ENCODE results near the gene WNT6.
"Not testable (repeated sequence)": the region's sequence is repeated elsewhere in the genome, so short reads cannot be mapped to it uniquely, and the experiment has no call there.

The WNT6 gene

GRCh38 chr2:218846963-218847362, 12.6 kb upstream of the WNT6 start:
- H3K4me1 ChIP-seq (ENCODE audit: control insufficient read depth, insufficient read depth, low read length); H3K36me3 ChIP-seq (ENCODE audit: control insufficient read depth, insufficient read depth, low read length); H3K9me3 ChIP-seq (ENCODE audit: control insufficient read depth, low read length); H3K4me3 ChIP-seq (ENCODE audit: insufficient read depth, low read depth, low read length); H3K27ac ChIP-seq (ENCODE audit: insufficient read depth, low read depth, low read length, poor library complexity, severe bottlenecking): not testable (repeated sequence)
- peaks cover 11% of the 10 kb centered on the region for H3K27me3 ChIP-seq (ENCODE audit: control insufficient read depth, insufficient read depth, low read length, poor library complexity, severe bottlenecking)
- 93% methylated on average over 17 of the region's 18 CpGs for WGBS, 2 experiments

GRCh38 chr2:218849721-218850120, 9.9 kb upstream of the WNT6 start:
- Histone ChIP-seq H3K4me3 (ENCODE audit: insufficient read depth, low read depth, low read length) (no peak overlapping the region), H3K4me1 (ENCODE audit: control insufficient read depth, insufficient read depth, low read length) (peaks cover 6% of the 10 kb centered on the region), H3K36me3 (ENCODE audit: control insufficient read depth, insufficient read depth, low read length) (no peaks in the 10 kb centered on the region), H3K27me3 (ENCODE audit: control insufficient read depth, insufficient read depth, low read length, poor library complexity, severe bottlenecking) (peaks cover 29% of the 10 kb centered on the region), H3K27ac (ENCODE audit: insufficient read depth, low read depth, low read length, poor library complexity, severe bottlenecking) (no peak overlapping the region), H3K9me3 (ENCODE audit: control insufficient read depth, low read length) (no peaks in the 10 kb centered on the region)
- 70 to 79% methylated on average over 7 of the region's 7 CpGs for WGBS, 2 experiments

GRCh38 chr2:218850796-218851195, 8.8 kb upstream of the WNT6 start:
- no peaks in the 10 kb centered on the region for H3K9me3 ChIP-seq (ENCODE audit: control insufficient read depth, low read length)
- H3K27ac ChIP-seq (ENCODE audit: insufficient read depth, low read depth, low read length, poor library complexity, severe bottlenecking) = no peak overlapping the region
- no peak overlapping the region for H3K4me3 ChIP-seq (ENCODE audit: insufficient read depth, low read depth, low read length)
- WGBS, 2 experiments = 87 to 90% methylated on average over 2 of the region's 2 CpGs
- no peaks in the 10 kb centered on the region for H3K36me3 ChIP-seq (ENCODE audit: control insufficient read depth, insufficient read depth, low read length)
- H3K27me3 ChIP-seq (ENCODE audit: control insufficient read depth, insufficient read depth, low read length, poor library complexity, severe bottlenecking) = peaks cover 40% of the 10 kb centered on the region
- H3K4me1 ChIP-seq (ENCODE audit: control insufficient read depth, insufficient read depth, low read length) = peaks cover 13% of the 10 kb centered on the region

- no peaks in the 10 kb centered on the region for H3K9me3 ChIP-seq (ENCODE audit: control insufficient read depth, low read length)
- H3K4me1 ChIP-seq (ENCODE audit: control insufficient read depth, insufficient read depth, low read length) = peaks cover 13% of the 10 kb centered on the region
- H3K27me3 ChIP-seq (ENCODE audit: control insufficient read depth, insufficient read depth, low read length, poor library complexity, severe bottlenecking) = peaks cover 45% of the 10 kb centered on the region
- H3K27ac ChIP-seq (ENCODE audit: insufficient read depth, low read depth, low read length, poor library complexity, severe bottlenecking) = no peak overlapping the region
- no peak overlapping the region for H3K4me3 ChIP-seq (ENCODE audit: insufficient read depth, low read depth, low read length)
- no peaks in the 10 kb centered on the region for H3K36me3 ChIP-seq (ENCODE audit: control insufficient read depth, insufficient read depth, low read length)
- WGBS, 2 experiments = 72 to 75% methylated on average over 3 of the region's 3 CpGs
These were observed 8.3 kb upstream of the WNT6 start for GRCh38 chr2:218851286-218851685.

GRCh38 chr2:218852911-218853667, 6.5 kb upstream of the WNT6 start:
- Histone ChIP-seq H3K4me1 (ENCODE audit: control insufficient read depth, insufficient read depth, low read length) (peaks cover 21% of the 10 kb centered on the region), H3K27ac (ENCODE audit: insufficient read depth, low read depth, low read length, poor library complexity, severe bottlenecking) (no peak overlapping the region), H3K27me3 (ENCODE audit: control insufficient read depth, insufficient read depth, low read length, poor library complexity, severe bottlenecking) (peaks cover 63% of the 10 kb centered on the region), H3K9me3 (ENCODE audit: control insufficient read depth, low read length) (no peaks in the 10 kb centered on the region), H3K36me3 (ENCODE audit: control insufficient read depth, insufficient read depth, low read length) (no peaks in the 10 kb centered on the region), H3K4me3 (ENCODE audit: insufficient read depth, low read depth, low read length) (no peak overlapping the region)
- WGBS, 2 experiments = 46 to 49% methylated on average over 16 of the region's 16 CpGs

GRCh38 chr2:218853766-218854165, 5.8 kb upstream of the WNT6 start:
- 63 to 68% methylated on average over 5 of the region's 5 CpGs for WGBS, 2 experiments
- Histone ChIP-seq H3K27ac (ENCODE audit: insufficient read depth, low read depth, low read length, poor library complexity, severe bottlenecking) (no peak overlapping the region), H3K36me3 (ENCODE audit: control insufficient read depth, insufficient read depth, low read length) (no peaks in the 10 kb centered on the region), H3K27me3 (ENCODE audit: control insufficient read depth, insufficient read depth, low read length, poor library complexity, severe bottlenecking) (peaks cover 66% of the 10 kb centered on the region), H3K9me3 (ENCODE audit: control insufficient read depth, low read length) (no peaks in the 10 kb centered on the region), H3K4me1 (ENCODE audit: control insufficient read depth, insufficient read depth, low read length) (peaks cover 26% of the 10 kb centered on the region), H3K4me3 (ENCODE audit: insufficient read depth, low read depth, low read length) (no peak overlapping the region)

- 55 to 65% methylated on average over 4 of the region's 5 CpGs for WGBS, 2 experiments
- no peaks in the 10 kb centered on the region for H3K36me3 ChIP-seq (ENCODE audit: control insufficient read depth, insufficient read depth, low read length)
- no peaks in the 10 kb centered on the region for H3K9me3 ChIP-seq (ENCODE audit: control insufficient read depth, low read length)
- no peak overlapping the region for H3K27ac ChIP-seq (ENCODE audit: insufficient read depth, low read depth, low read length, poor library complexity, severe bottlenecking)
- no peak overlapping the region for H3K4me3 ChIP-seq (ENCODE audit: insufficient read depth, low read depth, low read length)
- peaks cover 29% of the 10 kb centered on the region for H3K4me1 ChIP-seq (ENCODE audit: control insufficient read depth, insufficient read depth, low read length)
- peaks cover 77% of the 10 kb centered on the region for H3K27me3 ChIP-seq (ENCODE audit: control insufficient read depth, insufficient read depth, low read length, poor library complexity, severe bottlenecking)
These were observed 4.7 kb upstream of the WNT6 start for GRCh38 chr2:218854860-218855259.

GRCh38 chr2:218855305-218856166, 4.1 kb upstream of the WNT6 start:
- no peaks in the 10 kb centered on the region for H3K36me3 ChIP-seq (ENCODE audit: control insufficient read depth, insufficient read depth, low read length)
- H3K9me3 ChIP-seq (ENCODE audit: control insufficient read depth, low read length) = no peaks in the 10 kb centered on the region
- peaks cover 84% of the 10 kb centered on the region for H3K27me3 ChIP-seq (ENCODE audit: control insufficient read depth, insufficient read depth, low read length, poor library complexity, severe bottlenecking)
- peaks cover 34% of the 10 kb centered on the region for H3K4me1 ChIP-seq (ENCODE audit: control insufficient read depth, insufficient read depth, low read length)
- H3K27ac ChIP-seq (ENCODE audit: insufficient read depth, low read depth, low read length, poor library complexity, severe bottlenecking) = no peak overlapping the region
- WGBS, 2 experiments = 52 to 62% methylated on average over 13 to 14 of the region's 14 CpGs
- no peak overlapping the region for H3K4me3 ChIP-seq (ENCODE audit: insufficient read depth, low read depth, low read length)

- H3K27me3 ChIP-seq (ENCODE audit: control insufficient read depth, insufficient read depth, low read length, poor library complexity, severe bottlenecking) = peaks cover 86% of the 10 kb centered on the region
- no peaks in the 10 kb centered on the region for H3K36me3 ChIP-seq (ENCODE audit: control insufficient read depth, insufficient read depth, low read length)
- H3K27ac ChIP-seq (ENCODE audit: insufficient read depth, low read depth, low read length, poor library complexity, severe bottlenecking) = no peak overlapping the region
- H3K9me3 ChIP-seq (ENCODE audit: control insufficient read depth, low read length) = no peaks in the 10 kb centered on the region
- H3K4me3 ChIP-seq (ENCODE audit: insufficient read depth, low read depth, low read length) = no peak overlapping the region
- 49 to 50% methylated on average over 12 of the region's 12 CpGs for WGBS, 2 experiments
- H3K4me1 ChIP-seq (ENCODE audit: control insufficient read depth, insufficient read depth, low read length) = peaks cover 34% of the 10 kb centered on the region
These were observed 3.3 kb upstream of the WNT6 start for GRCh38 chr2:218856167-218856895.

- 77 to 96% methylated on average over 1 of the region's 1 CpG for WGBS, 2 experiments
- peaks cover 89% of the 10 kb centered on the region for H3K27me3 ChIP-seq (ENCODE audit: control insufficient read depth, insufficient read depth, low read length, poor library complexity, severe bottlenecking)
- H3K4me1 ChIP-seq (ENCODE audit: control insufficient read depth, insufficient read depth, low read length) = peaks cover 34% of the 10 kb centered on the region
- H3K4me3 ChIP-seq (ENCODE audit: insufficient read depth, low read depth, low read length) = no peak overlapping the region
- H3K27ac ChIP-seq (ENCODE audit: insufficient read depth, low read depth, low read length, poor library complexity, severe bottlenecking) = no peak overlapping the region
- H3K9me3 ChIP-seq (ENCODE audit: control insufficient read depth, low read length) = no peaks in the 10 kb centered on the region
- H3K36me3 ChIP-seq (ENCODE audit: control insufficient read depth, insufficient read depth, low read length) = no peaks in the 10 kb centered on the region
These were observed 2.7 kb upstream of the WNT6 start for GRCh38 chr2:218856896-218857243.

Data from ectodermal cell (in vitro differentiated cells).